NB4 (cell line): ENCODE data around the gene PTPRD.

Experiments
- DNase-seq: peaks from one replicate; pipeline ENCODE4 v3.0.0; 2010; ENCODE audit warnings: low read depth
- H3K4me3 ChIP-seq: one replicate; pipeline ENCODE4 v1.5.1; 2011; ENCODE audit warnings: mild to moderate bottlenecking, low read depth, low read length, moderate library complexity
- MYC ChIP-seq: IDR thresholded peaks from 2 replicates; pipeline ENCODE4 v1.6.1; 2011; ENCODE audit warnings: low read depth, low read length
- POLR2A ChIP-seq: IDR thresholded peaks from 2 replicates; pipeline ENCODE4 v1.6.1; 2011; ENCODE audit warnings: mild to moderate bottlenecking; ENCODE audit not compliant: insufficient read length; ENCODE audit errors: extremely low read depth
- TF ChIP-seq, protein P1 (sequence below): IDR thresholded peaks from one replicate; pipeline ENCODE4 v1.5.1; 2012; ENCODE audit warnings: low read depth, low read length
- TF ChIP-seq, protein P2 (sequence below): IDR thresholded peaks from 2 replicates; pipeline ENCODE4 v1.6.1; 2011; ENCODE audit warnings: low read depth, low read length

The PTPRD gene

DNA sequence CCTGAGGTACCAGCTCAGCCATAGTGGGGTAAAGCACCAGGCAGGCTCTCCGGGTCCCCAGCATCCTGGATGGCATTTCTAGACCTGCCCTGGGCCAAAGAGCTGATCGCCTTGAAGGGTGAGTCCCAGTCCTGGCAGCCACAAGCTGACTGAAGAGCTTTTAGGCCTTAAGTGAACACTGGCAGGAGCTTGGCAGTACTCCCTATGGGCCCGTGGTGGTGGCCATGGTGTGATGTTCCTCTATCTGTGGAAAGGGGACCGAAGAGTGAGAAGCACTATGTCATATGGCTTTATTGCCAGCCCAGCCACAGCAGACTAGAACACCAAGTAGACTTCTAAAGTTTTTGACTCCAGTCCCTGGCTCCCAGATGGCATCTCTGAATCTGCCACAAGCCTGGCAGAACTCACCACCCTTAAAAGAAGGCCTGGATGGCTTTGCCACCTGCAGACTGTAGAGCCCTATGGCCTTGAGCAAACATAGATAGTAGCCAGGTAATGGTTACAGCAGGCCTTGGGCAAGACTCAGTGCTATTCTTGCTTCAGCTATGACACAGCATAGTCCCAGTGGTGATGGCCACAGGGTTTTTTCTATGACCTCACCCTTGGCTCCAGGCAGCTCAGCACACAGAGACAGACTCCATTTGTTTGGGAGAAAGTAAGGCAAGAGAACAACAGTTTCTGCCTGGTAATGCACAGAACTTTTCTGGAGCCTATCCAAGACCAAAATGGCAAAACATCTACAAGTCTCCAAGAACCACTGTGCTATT is 2011.7 kb downstream of the PTPRD start:
- no peak for DNase-seq
- TF ChIP-seq, protein P1, sequence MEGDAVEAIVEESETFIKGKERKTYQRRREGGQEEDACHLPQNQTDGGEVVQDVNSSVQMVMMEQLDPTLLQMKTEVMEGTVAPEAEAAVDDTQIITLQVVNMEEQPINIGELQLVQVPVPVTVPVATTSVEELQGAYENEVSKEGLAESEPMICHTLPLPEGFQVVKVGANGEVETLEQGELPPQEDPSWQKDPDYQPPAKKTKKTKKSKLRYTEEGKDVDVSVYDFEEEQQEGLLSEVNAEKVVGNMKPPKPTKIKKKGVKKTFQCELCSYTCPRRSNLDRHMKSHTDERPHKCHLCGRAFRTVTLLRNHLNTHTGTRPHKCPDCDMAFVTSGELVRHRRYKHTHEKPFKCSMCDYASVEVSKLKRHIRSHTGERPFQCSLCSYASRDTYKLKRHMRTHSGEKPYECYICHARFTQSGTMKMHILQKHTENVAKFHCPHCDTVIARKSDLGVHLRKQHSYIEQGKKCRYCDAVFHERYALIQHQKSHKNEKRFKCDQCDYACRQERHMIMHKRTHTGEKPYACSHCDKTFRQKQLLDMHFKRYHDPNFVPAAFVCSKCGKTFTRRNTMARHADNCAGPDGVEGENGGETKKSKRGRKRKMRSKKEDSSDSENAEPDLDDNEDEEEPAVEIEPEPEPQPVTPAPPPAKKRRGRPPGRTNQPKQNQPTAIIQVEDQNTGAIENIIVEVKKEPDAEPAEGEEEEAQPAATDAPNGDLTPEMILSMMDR = no peak
- no peak for TF ChIP-seq MYC
- TF ChIP-seq POLR2A = no peak
- TF ChIP-seq, protein P2, sequence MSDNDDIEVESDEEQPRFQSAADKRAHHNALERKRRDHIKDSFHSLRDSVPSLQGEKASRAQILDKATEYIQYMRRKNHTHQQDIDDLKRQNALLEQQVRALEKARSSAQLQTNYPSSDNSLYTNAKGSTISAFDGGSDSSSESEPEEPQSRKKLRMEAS = no peak
- no peak overlapping the region for H3K4me3 ChIP-seq

DNA sequence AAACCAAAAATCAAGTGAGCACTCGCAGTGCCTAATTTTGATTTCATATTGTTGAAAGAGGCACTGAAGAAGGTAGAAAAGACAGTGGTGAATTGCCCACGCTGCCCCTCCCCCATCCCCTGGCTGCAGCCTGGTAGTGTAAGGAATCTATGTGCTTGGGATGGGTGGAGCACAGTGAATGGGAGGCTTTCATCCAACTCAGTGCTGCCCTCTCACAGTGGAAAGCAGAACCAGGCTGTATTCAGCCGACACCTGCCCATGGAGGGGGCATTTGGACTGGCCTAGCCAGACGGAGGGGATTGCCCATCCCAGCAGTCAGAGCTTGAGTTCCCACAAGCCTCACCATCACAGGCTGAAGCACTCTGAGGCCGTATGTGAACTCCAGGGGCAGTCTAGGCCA is 2012.9 kb downstream of the PTPRD start:
- H3K4me3 ChIP-seq = no peak overlapping the region
- DNase-seq = peak; percentile 18
- TF ChIP-seq, protein P2 = no peak
- TF ChIP-seq, protein P1 = no peak
- no peak for TF ChIP-seq MYC
- TF ChIP-seq POLR2A = no peak

DNA sequence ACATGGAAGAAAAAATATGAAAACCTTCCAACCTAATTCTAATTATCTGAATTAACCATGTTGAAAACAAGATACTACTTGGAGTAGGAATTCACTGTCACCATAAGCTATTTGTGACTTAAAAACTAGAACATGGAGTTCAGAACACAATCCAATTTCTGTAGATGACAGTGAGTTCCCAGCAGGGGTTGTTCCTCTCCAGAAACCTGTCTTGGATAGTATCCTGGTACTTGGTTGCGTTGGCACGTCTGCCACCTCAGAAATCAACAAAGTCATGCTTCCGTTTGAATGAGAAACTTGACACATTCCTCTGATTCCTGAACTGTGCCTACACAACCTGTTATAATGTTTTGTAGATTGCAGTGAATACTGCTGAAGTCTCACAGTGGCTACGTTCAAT is 2023.3 kb downstream of the PTPRD start:
- DNase-seq = no peak
- no peak overlapping the region for H3K4me3 ChIP-seq
- TF ChIP-seq, protein P2 = no peak
- TF ChIP-seq MYC = no peak
- TF ChIP-seq, protein P1 = no peak
- no peak for TF ChIP-seq POLR2A

DNA sequence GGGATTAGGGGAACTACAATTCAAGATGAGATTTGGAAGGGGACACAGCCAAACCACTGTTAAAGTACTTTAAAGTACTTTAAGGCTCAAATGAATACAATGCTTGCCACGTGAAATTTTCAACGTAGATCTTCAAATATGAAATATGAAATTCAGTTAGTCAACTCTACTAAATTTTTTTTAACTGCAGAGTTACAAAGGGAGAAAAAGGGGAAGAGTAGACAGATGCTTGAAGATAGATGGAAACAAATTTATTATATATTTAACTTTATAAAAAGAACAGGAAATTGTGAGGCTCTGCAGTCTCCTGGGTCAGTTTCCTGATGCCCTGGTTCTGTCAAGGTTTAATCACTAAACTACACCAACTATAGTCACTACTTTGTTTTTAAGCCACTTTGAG is 2027.8 kb downstream of the PTPRD start:
- DNase-seq = no peak
- TF ChIP-seq, protein P1 = no peak
- no peak for TF ChIP-seq MYC
- TF ChIP-seq, protein P2 = no peak
- no peak for TF ChIP-seq POLR2A
- H3K4me3 ChIP-seq = no peak overlapping the region

DNA sequence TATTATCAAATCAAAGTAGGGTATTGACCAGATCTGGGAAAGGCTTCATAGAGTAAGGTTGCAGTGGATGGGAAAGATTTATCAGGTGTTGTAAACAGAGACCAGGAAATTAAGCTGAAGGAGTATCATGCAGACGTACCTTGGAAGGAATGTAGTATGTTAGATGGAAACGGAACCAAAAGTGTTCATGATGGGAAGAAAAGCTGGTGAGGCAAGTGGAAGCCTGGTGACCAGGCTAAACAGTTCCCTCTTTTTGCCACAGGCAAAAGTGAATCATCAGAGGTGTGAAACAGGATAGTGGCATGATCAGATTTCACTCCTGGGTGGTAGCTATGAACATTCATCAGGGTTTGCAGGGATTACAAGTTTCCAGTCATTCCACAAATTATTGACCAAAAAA is 2033.1 kb downstream of the PTPRD start:
- no peak for DNase-seq
- TF ChIP-seq, protein P1 = no peak
- TF ChIP-seq, protein P2 = no peak
- TF ChIP-seq MYC (no peak), POLR2A (no peak)
- H3K4me3 ChIP-seq = no peak overlapping the region
